ENCODE results near the gene LCE2B.

LCE2B gene

GRCh38 chr1:152728986-152729385 is 43.1 kb downstream of the LCE2B start:
- no peak for DNase-seq (ENCODE audit: low read depth in 2 of 2, low spot score in 1 of 2)

DNA sequence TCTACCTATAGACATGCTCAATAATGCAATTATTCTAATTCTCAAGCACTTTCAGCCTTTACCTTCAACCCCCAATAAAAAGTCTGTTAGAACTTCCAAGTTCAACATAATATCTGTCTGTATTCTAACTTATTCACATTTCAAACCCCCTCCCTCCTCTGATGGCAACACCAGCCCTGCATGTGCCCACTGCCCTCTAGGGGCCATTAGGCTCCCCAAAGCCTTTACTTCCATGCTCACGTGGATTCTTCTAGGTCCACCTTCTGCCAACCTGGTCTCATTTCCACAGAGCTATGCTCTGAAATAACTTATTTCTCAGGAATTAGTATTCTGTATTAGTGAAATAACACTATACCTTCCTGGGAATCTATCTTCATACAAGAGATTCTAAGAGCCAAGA is 49.7 kb downstream of the LCE2B start:
- no peak for DNase-seq (ENCODE audit: low read depth in 2 of 2, low spot score in 1 of 2)

All from stimulated activated CD8-positive, alpha-beta memory T cell treated with anti-CD3 and anti-CD28 coated beads, Interleukin-4, amount 100 ng/mL, for 4 hours (primary cell).